ENCODE measurements around the gene TULP1.

The TULP1 gene

GRCh38 chr6:35553315-35553714 is 40.6 kb upstream of the TULP1 start:
- Histone ChIP-seq H3F3A (ENCODE audit: low read depth) (no peaks in the 10 kb centered on the region), H3K4me1 (ENCODE audit: insufficient read depth, low read length, poor library complexity, severe bottlenecking) (no peaks in the 10 kb centered on the region), H3K4me3 (ENCODE audit: low read length, poor library complexity, severe bottlenecking) (no peak overlapping the region), H3K79me2 (ENCODE audit: insufficient read depth, low read length) (no peaks in the 10 kb centered on the region), H3K9me3 (ENCODE audit: insufficient read depth, low read depth, low read length) (peaks cover 6% of the 10 kb centered on the region; the same call in 1 of the 2 replicates), H4K20me1 (ENCODE audit: insufficient read depth, low read length, poor library complexity, severe bottlenecking) (no peaks in the 10 kb centered on the region), H3K27me3 (ENCODE audit: insufficient read depth, low read length, poor library complexity, severe bottlenecking) (no peaks in the 10 kb centered on the region), H3K4me2 (ENCODE audit: low read depth, low read length, poor library complexity, severe bottlenecking) (no peak overlapping the region), H3K9me2 (replicated peaks; ENCODE audit: low read depth, low read length) (no peaks in the 10 kb centered on the region), H3K9ac (ENCODE audit: low read depth, low read length, poor library complexity, severe bottlenecking) (no peak overlapping the region), H2AFZ (ENCODE audit: low read length) (no peak overlapping the region), H3K36me3 (ENCODE audit: insufficient read depth, low read length) (no peaks in the 10 kb centered on the region)
- TF ChIP-seq CTCF (conservative IDR thresholded peaks at IDR 0.05; ENCODE audit: low read length) (no peak), EZH2phosphoT487 (IDR thresholded peaks at IDR 0.05; ENCODE audit: borderline replicate concordance) (no peak)

- no peak overlapping the region for H3K9ac ChIP-seq (ENCODE audit: low read depth, low read length, poor library complexity, severe bottlenecking)
- H3K4me3 ChIP-seq (ENCODE audit: low read length, poor library complexity, severe bottlenecking), result no peak overlapping the region
- TF ChIP-seq CTCF (conservative IDR thresholded peaks at IDR 0.05; ENCODE audit: low read length) (peak; percentile 93), EZH2phosphoT487 (IDR thresholded peaks at IDR 0.05; ENCODE audit: borderline replicate concordance) (no peak)
Measured at GRCh38 chr6:35552285-35552917, 39.7 kb upstream of the TULP1 start.

GRCh38 chr6:35550437-35550836 is 37.7 kb upstream of the TULP1 start:
- no peak overlapping the region for H3K9ac ChIP-seq (ENCODE audit: low read depth, low read length, poor library complexity, severe bottlenecking)
- TF ChIP-seq EZH2phosphoT487 (IDR thresholded peaks at IDR 0.05; ENCODE audit: borderline replicate concordance) (no peak), CTCF (conservative IDR thresholded peaks at IDR 0.05; ENCODE audit: low read length) (no peak)
- no peaks in the 10 kb centered on the region for H4K20me1 ChIP-seq (ENCODE audit: insufficient read depth, low read length, poor library complexity, severe bottlenecking)
- H3K4me1 ChIP-seq (ENCODE audit: insufficient read depth, low read length, poor library complexity, severe bottlenecking), result no peaks in the 10 kb centered on the region
- no peaks in the 10 kb centered on the region for H3K9me2 ChIP-seq (replicated peaks; ENCODE audit: low read depth, low read length)
- no peaks in the 10 kb centered on the region for H3K36me3 ChIP-seq (ENCODE audit: insufficient read depth, low read length)
- no peaks in the 10 kb centered on the region for H3F3A ChIP-seq (ENCODE audit: low read depth)
- H3K79me2 ChIP-seq (ENCODE audit: insufficient read depth, low read length), result no peaks in the 10 kb centered on the region
- H3K4me2 ChIP-seq (ENCODE audit: low read depth, low read length, poor library complexity, severe bottlenecking), result no peak overlapping the region
- no peak overlapping the region for H2AFZ ChIP-seq (ENCODE audit: low read length)
- H3K4me3 ChIP-seq (ENCODE audit: low read length, poor library complexity, severe bottlenecking), result no peak overlapping the region
- H3K27me3 ChIP-seq (ENCODE audit: insufficient read depth, low read length, poor library complexity, severe bottlenecking), result no peaks in the 10 kb centered on the region
- H3K9me3 ChIP-seq (ENCODE audit: insufficient read depth, low read depth, low read length), result peaks cover 6% of the 10 kb centered on the region; the same call in 1 of the 2 replicates

More at GRCh38 chr6:35552285-35552917, 39.7 kb upstream of the TULP1 start:
- Histone ChIP-seq H2AFZ (ENCODE audit: low read length) (no peak overlapping the region), H3K9me3 (ENCODE audit: insufficient read depth, low read depth, low read length) (peaks cover 6% of the 10 kb centered on the region; the same call in 1 of the 2 replicates), H3K27me3 (ENCODE audit: insufficient read depth, low read length, poor library complexity, severe bottlenecking) (no peaks in the 10 kb centered on the region), H3K36me3 (ENCODE audit: insufficient read depth, low read length) (no peaks in the 10 kb centered on the region), H4K20me1 (ENCODE audit: insufficient read depth, low read length, poor library complexity, severe bottlenecking) (no peaks in the 10 kb centered on the region), H3K9me2 (replicated peaks; ENCODE audit: low read depth, low read length) (no peaks in the 10 kb centered on the region), H3K4me1 (ENCODE audit: insufficient read depth, low read length, poor library complexity, severe bottlenecking) (no peaks in the 10 kb centered on the region), H3K79me2 (ENCODE audit: insufficient read depth, low read length) (no peaks in the 10 kb centered on the region), H3F3A (ENCODE audit: low read depth) (no peaks in the 10 kb centered on the region), H3K4me2 (ENCODE audit: low read depth, low read length, poor library complexity, severe bottlenecking) (no peak overlapping the region)

Measured in Loucy (cell line).